ENCODE results near the gene RPTOR.

RPTOR gene

GRCh38 chr17:80971704-80972304 is 427.2 kb downstream of the RPTOR start:
- no peak for DNase-seq

- DNase-seq = no peak
Observed at GRCh38 chr17:80976701-80977100, 432.1 kb downstream of the RPTOR start.

GRCh38 chr17:80977172-80977571 is 432.5 kb downstream of the RPTOR start:
- no peak for DNase-seq

GRCh38 chr17:80978499-80979497 is 434.2 kb downstream of the RPTOR start:
- no peak for DNase-seq

- no peak for DNase-seq
Observed at GRCh38 chr17:80979547-80980378, 435.1 kb downstream of the RPTOR start.

GRCh38 chr17:80980397-80981061 is 435.9 kb downstream of the RPTOR start:
- no peak for DNase-seq

- DNase-seq = no peak
Observed at GRCh38 chr17:80981062-80981902, 436.6 kb downstream of the RPTOR start.

GRCh38 chr17:80981929-80982425 is 437.3 kb downstream of the RPTOR start:
- DNase-seq = no peak

GRCh38 chr17:80982426-80982974 is 437.9 kb downstream of the RPTOR start:
- DNase-seq = no peak

- no peak for DNase-seq
Observed at GRCh38 chr17:80983545-80983944, 438.9 kb downstream of the RPTOR start.

- no peak for DNase-seq
Observed at GRCh38 chr17:80984749-80985148, 440.1 kb downstream of the RPTOR start.

GRCh38 chr17:80986046-80986445 is 441.4 kb downstream of the RPTOR start:
- DNase-seq = no peak

- DNase-seq = no peak
Observed at GRCh38 chr17:80986816-80987475, 442.3 kb downstream of the RPTOR start.

GRCh38 chr17:80987941-80988461 is 443.4 kb downstream of the RPTOR start:
- no peak for DNase-seq

GRCh38 chr17:80989586-80989913 is 444.9 kb downstream of the RPTOR start:
- DNase-seq = peak; percentile 43

- DNase-seq = no peak
Observed at GRCh38 chr17:80990921-80991644, 446.4 kb downstream of the RPTOR start.

- DNase-seq = peak; percentile 36
Observed at GRCh38 chr17:80991645-80992076, 447.0 kb downstream of the RPTOR start, which contains the start of gene CHMP6. Gene CHMP6 (plus strand): TSS chr17:80991841. CDS start chr17:80991919, 78 bp downstream.

GRCh38 chr17:80992077-80992947 is 447.7 kb downstream of the RPTOR start:
- DNase-seq = no peak
